CD8-positive, alpha-beta memory T cell (primary cell): ENCODE data around the gene MDC1. TPM values are rescaled to one million over a fixed set of nuclear protein-coding genes. Genes with fewer than 3 reads are reported as not detected.
A peak's percentile ranks its signal among the peaks of the same experiment; 100 is the strongest.
"Not testable (repeated sequence)": the region's sequence is repeated elsewhere in the genome, so short reads cannot be mapped to it uniquely, and the experiment has no call there.

Experiments used
- CTCF ChIA-PET: fragments of 350-600 bp; sonication (Branson Sonifier 250); formaldehyde crosslinking; loops from one replicate; lab custom pipeline; 2021; ENCODE audit warnings: antibody characterized with exemption; lab: Charles Lee
- POLR2A ChIA-PET: fragments of 350-600 bp; sonication (Branson Sonifier 250); formaldehyde crosslinking; loops from one replicate; lab custom pipeline; 2021; ENCODE audit warnings: antibody characterized with exemption; lab: Charles Lee
- DNase-seq, 5 donors: peaks; one replicate each; pipeline versions ENCODE4 v3.0.0 to v3.0.0-alpha.2; 2020 to 2022; ENCODE audit warnings: mixed read lengths in 1 of 5
- H3K27ac ChIP-seq: one replicate; pipeline ENCODE4 v1.7.0; 2013; ENCODE audit warnings: low read depth, mild to moderate bottlenecking, low read length, moderate library complexity
- H3K27me3 ChIP-seq: 2 replicates; pipeline ENCODE4 v1.7.0; 2013; ENCODE audit warnings: low read length, mild to moderate bottlenecking; ENCODE audit not compliant: insufficient read depth, poor library complexity, severe bottlenecking
- H3K36me3 ChIP-seq: 2 replicates; pipeline ENCODE4 v1.7.0; 2013; ENCODE audit warnings: mild to moderate bottlenecking, low read length, moderate library complexity; ENCODE audit not compliant: insufficient read depth
- H3K4me1 ChIP-seq: 2 replicates; pipeline ENCODE4 v1.7.0; 2013; ENCODE audit warnings: mild to moderate bottlenecking, low read length, moderate library complexity; ENCODE audit not compliant: insufficient read depth
- H3K4me3 ChIP-seq: 2 replicates; pipeline ENCODE4 v1.7.0; 2013; ENCODE audit warnings: mild to moderate bottlenecking, low read length
- H3K9me3 ChIP-seq: 2 replicates; pipeline ENCODE4 v1.7.0; 2013; ENCODE audit warnings: mild to moderate bottlenecking, low read length
- H3K27ac Mint-ChIP-seq, 8 donors: one replicate each; pipeline ENCODE4 v1.8.0; 2020 to 2021; ENCODE audit warnings: mixed read lengths in 8 of 8, mild to moderate bottlenecking in 6 of 8, inconsistent platforms in 3 of 8, moderate library complexity in 3 of 8
- H3K27me3 Mint-ChIP-seq, 2 donors: one replicate each; pipeline ENCODE4 v1.8.0; 2020 to 2021; ENCODE audit warnings: mixed read lengths in 2 of 2, mild to moderate bottlenecking in 1 of 2, moderate library complexity in 1 of 2
- H3K36me3 Mint-ChIP-seq, 3 donors: one replicate each; pipeline ENCODE4 v1.8.0; 2020 to 2021; ENCODE audit warnings: mixed read lengths in 3 of 3, inconsistent platforms in 1 of 3, mild to moderate bottlenecking in 1 of 3
- H3K4me1 Mint-ChIP-seq, 3 donors: one replicate each; pipeline ENCODE4 v1.8.0; 2020 to 2021; ENCODE audit warnings: mixed read lengths in 3 of 3, inconsistent platforms in 1 of 3, mild to moderate bottlenecking in 1 of 3
- H3K4me3 Mint-ChIP-seq, 7 donors: one replicate each; pipeline ENCODE4 v1.8.0; 2020 to 2021; ENCODE audit warnings: mixed read lengths in 7 of 7, mild to moderate bottlenecking in 6 of 7, moderate library complexity in 4 of 7, inconsistent platforms in 2 of 7
- H3K9me3 Mint-ChIP-seq, 5 donors: one replicate each; pipeline ENCODE4 v1.8.0; 2020 to 2022; ENCODE audit warnings: mixed read lengths in 5 of 5, mild to moderate bottlenecking in 3 of 5, moderate library complexity in 2 of 5, inconsistent platforms in 1 of 5
- polyA plus RNA-seq: library from polyadenylated mRNA; unstranded; fragments of 300-500 nt; fragmentation: Illumina TruSeq; gene quantifications from one replicate; pipeline ENCODE4 v1.2.3, GENCODE V29; 2021
- total RNA-seq, 2 experiments: library from RNA; stranded (reverse); gene quantifications; one replicate each; pipeline ENCODE4 v1.2.3, GENCODE V29; 2021

The MDC1 gene
- total and polyA plus RNA-seq, 3 experiments from 2014 or later, result 6.4 to 71.1 (median 59.4) TPM

DNA sequence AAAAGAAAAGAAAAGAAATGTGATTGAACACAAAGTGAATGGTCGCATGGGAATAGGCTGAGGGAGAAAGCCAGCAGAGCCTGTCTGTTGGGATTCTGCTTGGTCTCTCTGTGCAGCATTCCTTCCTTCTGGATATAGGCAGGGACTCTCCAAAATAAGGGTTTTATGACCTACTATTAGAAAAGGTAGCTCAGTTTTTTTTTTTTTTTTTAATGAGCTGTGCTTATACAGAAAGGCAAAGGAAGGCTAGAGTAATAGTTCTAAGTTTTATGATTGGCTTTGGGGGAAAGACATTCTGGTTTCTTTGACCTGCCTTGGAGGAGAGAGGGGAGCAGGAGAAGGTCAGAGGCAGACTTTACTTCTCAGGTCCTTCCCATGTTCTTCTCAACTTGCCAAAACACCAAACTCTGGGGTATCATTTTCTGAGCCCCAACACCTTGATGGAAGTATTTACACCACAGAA lies 46.1 kb upstream of the MDC1 start:
- H3K4me3 Mint-ChIP-seq, result no peak overlapping the region
- no peak for DNase-seq
- peaks cover 24% of the 10 kb centered on the region for H3K4me1 ChIP-seq
- no peaks in the 10 kb centered on the region for H3K27me3 ChIP-seq
- no peaks in the 10 kb centered on the region for H3K9me3 ChIP-seq
- no peak overlapping the region for H3K27ac ChIP-seq
- H3K36me3 Mint-ChIP-seq, result peaks cover 0 to 1% (median 0%) of the 10 kb centered on the region in 3 donors
- ChIA-PET CTCF (no interaction called here), POLR2A (interaction anchor here (0.7 kb wide), 1 partner anchor 363 kb away, joined by 5 read pairs; no protein-coding TSS in a partner anchor)
- peaks cover 0 to 2% (median 0%) of the 10 kb centered on the region in 5 donors for H3K9me3 Mint-ChIP-seq
- H3K27me3 Mint-ChIP-seq, result peaks cover 0 to 3% of the 10 kb centered on the region in 2 donors
- peaks cover 24 to 35% (median 32%) of the 10 kb centered on the region in 3 donors for H3K4me1 Mint-ChIP-seq
- H3K27ac Mint-ChIP-seq, result no peak overlapping the region
- no peaks in the 10 kb centered on the region for H3K36me3 ChIP-seq
- H3K4me3 ChIP-seq, result no peak overlapping the region

DNA sequence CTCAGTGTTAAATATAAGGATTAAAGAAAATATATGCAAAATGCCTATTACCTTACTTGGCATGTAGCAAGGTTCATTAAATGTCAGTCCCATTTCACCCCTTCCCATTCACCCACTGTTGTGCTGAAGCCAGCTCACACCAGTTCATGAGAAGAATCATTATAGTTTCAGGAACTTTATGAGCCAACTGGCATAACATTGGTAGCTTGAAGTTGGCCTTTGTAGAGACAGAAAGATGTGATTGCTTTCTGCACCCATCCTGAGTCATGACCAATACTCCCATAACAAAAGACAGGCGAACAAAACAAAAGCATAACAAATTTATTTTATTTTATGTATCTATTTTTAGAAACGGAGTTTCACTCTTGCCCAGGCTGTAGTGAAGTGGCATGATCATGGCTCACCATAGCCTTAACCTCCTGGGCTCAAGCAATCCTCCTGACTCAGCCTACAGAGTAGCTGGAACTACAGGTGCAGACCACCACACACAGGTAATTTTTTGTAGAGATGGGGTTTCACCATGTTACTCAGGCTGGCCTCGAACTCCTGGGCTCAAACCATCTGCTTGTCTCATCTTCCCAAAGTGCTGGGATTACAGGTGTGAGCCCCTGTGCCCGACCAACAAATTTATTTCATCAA lies 44.8 kb upstream of the MDC1 start:
- Histone ChIP-seq H3K27ac (no peak overlapping the region), H3K9me3 (no peaks in the 10 kb centered on the region), H3K4me3 (no peak overlapping the region), H3K36me3 (no peaks in the 10 kb centered on the region), H3K27me3 (no peaks in the 10 kb centered on the region), H3K4me1 (peaks cover 12% of the 10 kb centered on the region)
- DNase-seq, result no peak
- Mint-ChIP-seq H3K36me3 (peaks cover 0 to 1% (median 0%) of the 10 kb centered on the region in 3 donors), H3K4me3 (no peak overlapping the region), H3K9me3 (peaks cover 0 to 2% (median 0%) of the 10 kb centered on the region in 5 donors), H3K4me1 (peaks cover 18 to 29% (median 24%) of the 10 kb centered on the region in 3 donors), H3K27ac (no peak overlapping the region), H3K27me3 (peaks cover 0 to 3% of the 10 kb centered on the region in 2 donors)
- POLR2A ChIA-PET, result no interaction called here
- CTCF ChIA-PET, result no interaction called here

DNA sequence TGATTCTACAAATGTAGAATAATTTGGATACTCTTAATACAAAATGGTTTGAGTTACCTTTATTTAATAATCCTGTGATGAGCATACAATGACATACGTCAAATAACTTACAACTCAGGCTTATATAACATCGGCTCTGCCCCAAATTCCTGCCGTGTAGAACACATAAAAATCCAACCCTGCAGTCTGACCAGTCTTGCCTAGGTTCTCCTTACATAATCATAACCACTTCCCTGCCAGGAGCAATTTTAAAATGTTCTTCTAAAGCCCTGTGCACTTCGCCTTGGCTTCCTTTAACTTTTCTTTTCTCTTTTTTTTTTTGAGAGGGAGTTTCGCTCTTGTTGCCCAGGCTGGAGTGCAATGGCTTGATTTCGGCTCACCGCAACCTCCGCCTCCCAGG lies 43.5 kb upstream of the MDC1 start:
- Histone ChIP-seq H3K9me3 (no peaks in the 10 kb centered on the region), H3K4me1 (peaks cover 12% of the 10 kb centered on the region), H3K36me3 (no peaks in the 10 kb centered on the region), H3K27ac (no peak overlapping the region), H3K27me3 (no peaks in the 10 kb centered on the region), H3K4me3 (no peak overlapping the region)
- peaks cover 0 to 1% (median 0%) of the 10 kb centered on the region in 3 donors for H3K36me3 Mint-ChIP-seq
- peaks cover 0 to 2% (median 0%) of the 10 kb centered on the region in 5 donors for H3K9me3 Mint-ChIP-seq
- CTCF ChIA-PET, result interaction anchor here (0.9 kb wide), 1 partner anchor 302 kb away, joined by 3 read pairs; no protein-coding TSS in a partner anchor
- H3K27ac Mint-ChIP-seq, result no peak overlapping the region
- no peak for DNase-seq
- no peak overlapping the region for H3K4me3 Mint-ChIP-seq
- H3K4me1 Mint-ChIP-seq, result peaks cover 13 to 21% (median 19%) of the 10 kb centered on the region in 3 donors
- POLR2A ChIA-PET, result no interaction called here
- H3K27me3 Mint-ChIP-seq, result peaks cover 0 to 3% of the 10 kb centered on the region in 2 donors

DNA sequence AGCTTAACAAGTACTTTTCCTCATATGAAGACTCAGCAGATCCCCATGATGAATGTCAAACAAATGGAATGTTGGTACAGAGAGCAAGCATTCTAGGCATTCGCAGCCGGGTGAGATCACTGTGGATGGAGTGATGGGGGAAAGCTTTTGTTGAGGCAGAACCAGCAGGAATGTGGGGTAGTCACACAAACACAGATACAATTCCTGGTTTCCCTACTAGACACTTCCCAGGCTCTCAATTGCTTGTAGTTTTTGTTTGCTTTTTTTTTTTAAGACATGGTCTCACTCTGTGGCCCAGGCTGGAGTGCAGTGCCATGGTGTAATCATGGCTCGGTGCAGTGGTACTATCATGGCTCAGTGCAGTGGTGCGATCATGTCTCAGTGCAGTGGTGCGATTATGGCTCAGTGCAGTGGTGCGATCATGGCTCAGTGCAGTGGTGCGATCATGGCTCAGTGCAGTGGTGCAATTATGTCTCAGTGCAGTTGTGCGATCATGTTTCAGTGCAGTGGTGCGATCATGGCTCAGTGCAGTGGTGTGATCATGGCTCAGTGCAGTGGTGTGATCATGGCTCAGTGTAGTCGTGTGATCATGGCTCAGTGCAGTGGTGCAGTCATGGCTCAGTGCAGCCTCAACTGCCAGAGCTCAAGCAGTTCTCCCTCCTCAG lies 42.6 kb upstream of the MDC1 start:
- no peak for DNase-seq
- peaks cover 12% of the 10 kb centered on the region for H3K4me1 ChIP-seq
- H3K9me3 ChIP-seq, result no peaks in the 10 kb centered on the region
- Mint-ChIP-seq H3K27ac (no peak overlapping the region), H3K9me3 (peaks cover 0 to 2% (median 0%) of the 10 kb centered on the region in 5 donors), H3K4me1 (peaks cover 13 to 21% (median 19%) of the 10 kb centered on the region in 3 donors), H3K4me3 (no peak overlapping the region), H3K27me3 (peaks cover 0 to 3% of the 10 kb centered on the region in 2 donors), H3K36me3 (peaks cover 0 to 1% (median 0%) of the 10 kb centered on the region in 3 donors)
- POLR2A ChIA-PET, result interaction anchor here (0.6 kb wide), 1 partner anchor 19 kb away, joined by 3 read pairs; no protein-coding TSS in a partner anchor
- H3K27ac ChIP-seq, result no peak overlapping the region
- H3K4me3 ChIP-seq, result no peak overlapping the region
- H3K27me3 ChIP-seq, result no peaks in the 10 kb centered on the region
- H3K36me3 ChIP-seq, result no peaks in the 10 kb centered on the region
- CTCF ChIA-PET, result interaction anchor here (1.2 kb wide), 1 partner anchor 15 kb away, joined by 3 read pairs; the partner anchor contains the start of gene IER3

DNA sequence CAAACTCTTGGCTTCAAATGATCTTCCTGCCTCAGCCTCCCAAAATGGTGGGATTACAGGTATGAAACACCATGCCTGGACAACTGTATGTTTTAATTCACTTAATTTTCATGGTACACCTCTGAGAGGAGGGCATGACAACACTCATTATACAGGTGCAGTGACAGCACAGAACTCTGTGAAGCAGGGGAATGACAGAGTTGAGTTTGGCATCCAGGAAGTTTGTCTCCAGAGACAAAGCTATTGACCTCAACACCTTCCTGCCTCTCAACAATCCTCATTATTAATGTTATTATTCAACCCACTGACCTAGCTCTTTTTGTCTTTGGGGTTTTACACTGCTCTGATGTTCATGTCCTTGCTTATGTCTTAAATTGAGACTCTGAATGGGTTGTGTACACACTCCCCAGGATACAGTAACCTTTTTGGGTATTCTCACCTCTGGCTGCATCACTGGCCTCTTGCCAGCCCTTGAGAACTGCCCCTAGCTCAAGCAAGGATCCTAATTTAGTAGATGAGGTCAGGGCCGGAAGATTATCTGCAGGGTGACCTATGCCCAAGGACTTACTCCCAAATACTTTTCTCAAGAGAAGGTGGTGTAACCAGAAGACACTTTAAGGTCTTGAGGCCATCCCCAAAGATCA lies 40.3 kb upstream of the MDC1 start:
- Histone ChIP-seq H3K27me3 (no peaks in the 10 kb centered on the region), H3K4me1 (no peaks in the 10 kb centered on the region), H3K27ac (no peak overlapping the region), H3K9me3 (no peaks in the 10 kb centered on the region), H3K4me3 (no peak overlapping the region), H3K36me3 (no peaks in the 10 kb centered on the region)
- peaks cover 0 to 1% (median 0%) of the 10 kb centered on the region in 3 donors for H3K36me3 Mint-ChIP-seq
- peaks cover 0 to 3% of the 10 kb centered on the region in 2 donors for H3K27me3 Mint-ChIP-seq
- CTCF ChIA-PET, result interaction anchor here (1.6 kb wide), 1 partner anchor 11 kb away, joined by 3 read pairs; no protein-coding TSS in a partner anchor
- no peak overlapping the region for H3K4me3 Mint-ChIP-seq
- H3K27ac Mint-ChIP-seq, result peak overlapping the region in 1 of 8 donors; percentile 66
- peaks cover 3 to 6% (median 5%) of the 10 kb centered on the region in 3 donors for H3K4me1 Mint-ChIP-seq
- H3K9me3 Mint-ChIP-seq, result no peaks in the 10 kb centered on the region
- DNase-seq, result no peak
- POLR2A ChIA-PET, result no interaction called here

DNA sequence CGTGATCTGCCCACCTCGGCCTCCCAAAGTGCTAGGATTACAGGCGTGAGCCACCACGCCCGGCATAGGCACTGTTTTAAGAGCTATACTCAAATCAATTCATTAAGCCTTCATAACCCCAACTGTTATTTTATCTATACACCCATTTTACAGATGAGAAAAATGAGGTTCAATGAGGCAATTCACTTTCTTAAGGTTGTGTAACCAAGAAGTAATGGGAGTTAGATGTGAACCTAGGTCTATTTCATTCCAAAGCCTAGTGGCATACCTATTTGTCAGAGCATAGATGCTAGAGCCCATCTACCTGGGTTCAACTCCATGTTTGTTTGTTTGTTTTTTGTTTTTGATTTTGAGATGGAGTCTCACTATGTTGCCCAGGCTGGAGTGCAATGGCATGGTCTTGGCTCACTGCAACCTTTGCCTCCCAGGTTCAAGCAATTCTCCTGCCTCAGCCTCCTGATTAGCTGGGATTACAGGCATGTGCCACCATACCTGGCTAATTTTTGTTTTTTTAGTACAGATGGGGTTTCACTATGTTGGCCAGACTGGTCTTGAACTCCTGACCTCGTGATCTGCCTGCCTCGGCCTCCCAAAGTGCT lies 39.4 kb upstream of the MDC1 start:
- H3K27ac ChIP-seq, H3K4me1 Mint-ChIP-seq, H3K27me3 Mint-ChIP-seq, H3K4me3 ChIP-seq, DNase-seq, H3K4me1 ChIP-seq, H3K36me3 ChIP-seq, POLR2A ChIA-PET, H3K27me3 ChIP-seq, H3K4me3 Mint-ChIP-seq, H3K9me3 Mint-ChIP-seq, H3K9me3 ChIP-seq, H3K36me3 Mint-ChIP-seq: not testable (repeated sequence)
- peak overlapping the region in 1 of 8 donors; percentile 72 for H3K27ac Mint-ChIP-seq
- CTCF ChIA-PET, result interaction anchor here (1.6 kb wide), 1 partner anchor 10 kb away, joined by 3 read pairs; no protein-coding TSS in a partner anchor

DNA sequence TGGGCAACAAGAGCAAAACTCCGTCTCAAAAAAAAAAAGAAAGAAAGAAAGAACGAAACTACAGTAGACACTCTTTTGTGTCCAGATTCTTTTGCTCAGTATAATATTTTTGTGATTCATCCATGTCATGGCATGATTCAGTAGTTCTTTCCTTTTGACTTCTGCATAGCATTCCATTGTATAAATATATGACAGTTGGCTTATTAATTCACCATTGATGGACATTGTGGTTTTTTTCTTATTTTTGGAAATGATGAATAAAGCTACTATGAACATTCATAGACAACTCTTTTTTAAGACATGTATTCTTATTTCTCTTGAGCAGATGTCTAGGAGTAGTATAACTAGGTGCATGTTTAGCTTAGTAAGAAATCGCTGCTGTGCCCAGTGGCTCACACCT lies 37.5 kb upstream of the MDC1 start:
- POLR2A ChIA-PET, result no interaction called here
- H3K36me3 Mint-ChIP-seq, result no peaks in the 10 kb centered on the region
- CTCF ChIA-PET, result interaction anchor here (1.2 to 1.5 kb wide), 2 partner anchors 10 to 24 kb away, joined by 3 read pairs; partner anchors contain the start of gene IER3
- peaks cover 0 to 3% of the 10 kb centered on the region in 2 donors for H3K27me3 Mint-ChIP-seq
- H3K9me3 Mint-ChIP-seq, result no peaks in the 10 kb centered on the region
- no peaks in the 10 kb centered on the region for H3K9me3 ChIP-seq
- H3K4me1 Mint-ChIP-seq, result peaks cover 3 to 6% (median 5%) of the 10 kb centered on the region in 3 donors
- no peak overlapping the region for H3K4me3 Mint-ChIP-seq
- DNase-seq, result no peak
- H3K27me3 ChIP-seq, result no peaks in the 10 kb centered on the region
- H3K4me3 ChIP-seq, result no peak overlapping the region
- H3K4me1 ChIP-seq, result no peaks in the 10 kb centered on the region
- no peak overlapping the region for H3K27ac Mint-ChIP-seq
- no peaks in the 10 kb centered on the region for H3K36me3 ChIP-seq
- no peak overlapping the region for H3K27ac ChIP-seq
